ENCODE results near the gene SLC12A7.
"Not testable (repeated sequence)": the region's sequence is repeated elsewhere in the genome, so short reads cannot be mapped to it uniquely, and the experiment has no call there.

The SLC12A7 gene

DNA sequence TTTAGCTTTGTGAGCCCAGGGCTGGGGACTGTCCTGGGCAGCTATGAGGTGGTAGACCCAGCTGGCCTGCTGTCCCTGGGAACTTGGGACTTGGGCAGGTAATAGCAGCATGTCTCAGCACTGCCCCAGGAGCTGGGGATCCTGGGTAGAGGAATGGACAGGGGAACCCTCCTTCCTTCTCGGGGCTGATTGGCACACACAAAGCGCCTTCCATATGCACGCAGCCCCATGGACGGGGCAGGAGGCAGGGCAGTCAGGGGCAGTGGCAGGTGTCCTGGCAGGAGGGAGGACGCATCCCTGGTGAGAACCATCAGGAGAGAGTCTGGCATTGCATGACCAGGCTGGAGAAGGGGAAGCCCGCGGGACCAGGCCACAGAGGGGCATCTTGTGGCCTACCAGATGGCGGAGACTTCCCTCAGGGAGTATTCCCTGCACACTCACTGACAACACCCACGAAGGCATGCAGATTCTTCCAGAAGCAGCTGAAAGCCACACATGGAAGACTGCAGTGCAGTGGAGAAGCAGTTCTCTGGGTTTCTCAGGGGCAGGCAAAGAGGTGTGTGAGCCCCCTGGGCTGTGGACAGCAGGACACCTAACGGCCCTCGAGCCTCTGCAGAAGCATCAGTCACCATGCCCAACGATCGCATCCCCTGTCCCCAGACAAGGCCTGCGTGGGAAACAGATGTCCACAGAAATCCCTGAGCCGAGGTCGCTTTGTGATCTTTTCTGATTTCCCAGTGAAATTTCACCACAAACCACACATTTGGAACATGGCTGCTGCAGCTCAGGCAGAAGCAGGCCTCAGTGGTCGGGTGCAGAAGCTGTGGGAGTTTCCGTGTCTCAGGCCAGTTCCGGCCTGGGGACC, 110.2 kb downstream of the SLC12A7 start:
- no peak for DNase-seq

DNA sequence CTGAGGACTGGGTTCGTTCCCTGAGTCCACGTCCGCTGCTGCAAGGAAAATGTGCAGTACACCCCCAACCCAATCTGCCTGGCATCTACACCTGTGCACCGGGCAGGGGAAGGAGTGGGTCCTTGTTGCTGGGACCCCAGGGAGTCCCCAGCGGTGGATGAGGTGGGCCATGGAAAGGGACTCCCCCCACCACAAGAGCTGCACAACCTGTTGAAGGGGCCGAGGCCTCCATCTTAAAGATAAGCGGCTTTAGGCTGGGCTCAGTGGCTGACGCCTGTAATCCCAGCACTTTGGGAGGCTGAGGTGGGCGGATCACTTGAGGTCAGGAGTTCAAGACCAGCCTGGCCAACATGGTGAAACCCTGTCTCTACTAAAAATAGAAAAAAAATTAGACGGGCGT, 111.0 kb downstream of the SLC12A7 start:
- DNase-seq: not testable (repeated sequence)
